HG03378 (cell line): ENCODE data around the gene CALML6.

ENCODE experiments used
- ATAC-seq: cut with Tn5 transposase; IDR thresholded peaks from one replicate; pipeline ENCODE4 v1.9.1; 2021; ENCODE audit warnings: mild to moderate bottlenecking, moderate library complexity; ENCODE audit not compliant: unreplicated experiment

Gene CALML6

GRCh38 chr1:1941211-1941841 is 26.3 kb downstream of the CALML6 start:
- no peak for ATAC-seq

- no peak for ATAC-seq
Measured at GRCh38 chr1:1941868-1942752, 27.1 kb downstream of the CALML6 start.

GRCh38 chr1:1942753-1943656 is 27.9 kb downstream of the CALML6 start:
- ATAC-seq: no peak

- ATAC-seq: no peak
Measured at GRCh38 chr1:1943834-1944570, 28.9 kb downstream of the CALML6 start.

- no peak for ATAC-seq
Measured at GRCh38 chr1:1945782-1946393, 30.8 kb downstream of the CALML6 start.

- no peak for ATAC-seq
Measured at GRCh38 chr1:1946540-1946939, 31.5 kb downstream of the CALML6 start.

GRCh38 chr1:1947493-1947892 is 32.4 kb downstream of the CALML6 start:
- ATAC-seq: no peak

- ATAC-seq: no peak
Measured at GRCh38 chr1:1948783-1949182, 33.7 kb downstream of the CALML6 start.

- no peak for ATAC-seq
Measured at GRCh38 chr1:1950940-1951339, 35.9 kb downstream of the CALML6 start.

GRCh38 chr1:1954015-1954414 is 39.0 kb downstream of the CALML6 start:
- no peak for ATAC-seq

- ATAC-seq: no peak
Measured at GRCh38 chr1:1954831-1955441, 39.9 kb downstream of the CALML6 start.

GRCh38 chr1:1955621-1956094 is 40.6 kb downstream of the CALML6 start:
- ATAC-seq: no peak

- no peak for ATAC-seq
Measured at GRCh38 chr1:1956101-1956500, 41.0 kb downstream of the CALML6 start.

- ATAC-seq: no peak
Measured at GRCh38 chr1:1956586-1957532, 41.8 kb downstream of the CALML6 start.

GRCh38 chr1:1957533-1957961 is 42.5 kb downstream of the CALML6 start:
- no peak for ATAC-seq

- no peak for ATAC-seq
Measured at GRCh38 chr1:1958071-1958541, 43.0 kb downstream of the CALML6 start.

- no peak for ATAC-seq
Measured at GRCh38 chr1:1959459-1959839, 44.4 kb downstream of the CALML6 start.

- no peak for ATAC-seq
Measured at GRCh38 chr1:1959840-1960479, 44.9 kb downstream of the CALML6 start.
